ENCODE data around the gene ADAM15.

The ADAM15 gene

GRCh38 chr1:155052439-155053395 lies 1.6 kb downstream of the ADAM15 start:
- DNase-seq, result peak; percentile 21

- no peak for DNase-seq
These were observed 2.5 kb downstream of the ADAM15 start for GRCh38 chr1:155053531-155054105.

- no peak for DNase-seq
These were observed 6.0 kb downstream of the ADAM15 start for GRCh38 chr1:155057104-155057503.

GRCh38 chr1:155057788-155058211 lies 6.7 kb downstream of the ADAM15 start:
- no peak for DNase-seq

GRCh38 chr1:155060736-155061135 lies 9.6 kb downstream of the ADAM15 start:
- DNase-seq, result no peak

GRCh38 chr1:155061381-155062150 lies 10.4 kb downstream of the ADAM15 start:
- peak; percentile 91 for DNase-seq

- DNase-seq, result no peak
These were observed 11.1 kb downstream of the ADAM15 start for GRCh38 chr1:155062151-155062686.

GRCh38 chr1:155062702-155063411 lies 11.7 kb downstream of the ADAM15 start:
- peak; percentile 52 for DNase-seq

GRCh38 chr1:155063550-155064110 lies 12.5 kb downstream of the ADAM15 start, which contains the start of gene EFNA4:
TSS of gene EFNA4 (plus strand) at chr1:155063740. CDS start at chr1:155063824, 84 bp downstream.
- DNase-seq, result peak; percentile 80

GRCh38 chr1:155064111-155064831 lies 13.2 kb downstream of the ADAM15 start:
- no peak for DNase-seq

GRCh38 chr1:155064832-155065429 lies 13.8 kb downstream of the ADAM15 start:
- no peak for DNase-seq

- DNase-seq, result no peak
These were observed 15.7 kb downstream of the ADAM15 start for GRCh38 chr1:155066777-155067176.

- no peak for DNase-seq
These were observed 17.5 kb downstream of the ADAM15 start for GRCh38 chr1:155068599-155068998.

GRCh38 chr1:155069551-155070157 lies 18.5 kb downstream of the ADAM15 start:
- no peak for DNase-seq

- DNase-seq, result no peak
These were observed 19.1 kb downstream of the ADAM15 start for GRCh38 chr1:155070158-155070621.

GRCh38 chr1:155070721-155071569 lies 19.8 kb downstream of the ADAM15 start:
- DNase-seq, result peak; percentile 66

- no peak for DNase-seq
These were observed 20.6 kb downstream of the ADAM15 start for GRCh38 chr1:155071701-155072100.

- DNase-seq, result no peak
These were observed 21.6 kb downstream of the ADAM15 start for GRCh38 chr1:155072531-155073289.
